ENCODE results near the gene CHRDL2. TPM values are rescaled to one million over a fixed set of nuclear protein-coding genes. Genes with fewer than 3 reads are reported as not detected.

The CHRDL2 gene
- total and polyA plus RNA-seq, 2 of the 4 experiments (the other 2 are of a cell fraction), result 0.80 TPM; not detected in 1

DNA sequence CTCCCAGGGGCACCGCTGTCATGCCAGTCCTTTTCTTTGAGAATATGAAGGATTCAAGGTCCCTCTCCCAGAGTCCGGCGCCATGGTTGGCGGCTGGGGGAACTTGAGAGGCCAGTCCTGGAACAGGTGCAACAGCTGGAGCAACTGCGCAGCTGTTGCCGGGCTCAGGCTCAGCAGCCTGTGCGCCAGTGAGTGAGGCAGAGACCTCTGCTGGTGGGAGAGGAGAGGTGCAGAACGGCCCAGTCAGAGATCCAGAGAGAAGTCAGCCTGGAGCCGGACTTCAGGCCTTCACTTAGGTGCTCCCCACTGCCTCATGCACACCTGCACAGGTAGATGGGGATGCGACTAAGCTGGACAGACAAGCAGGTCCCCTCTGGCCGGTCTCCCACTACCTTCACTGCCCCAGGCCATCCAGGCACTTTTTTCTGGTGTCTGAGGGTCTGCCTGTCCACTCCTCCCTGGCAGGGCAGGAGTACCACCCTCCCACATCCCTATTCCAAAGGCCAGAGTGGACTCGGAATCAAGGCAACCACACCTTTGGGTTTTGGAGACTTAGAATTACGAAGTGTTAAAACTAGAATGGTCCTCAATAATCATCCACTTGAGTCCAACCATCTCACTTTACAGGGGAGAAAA is 4.6 kb downstream of the CHRDL2 start (continued):
- TF ChIP-seq MXI1 (IDR thresholded peaks at IDR 0.05; ENCODE audit: borderline replicate concordance, low read depth, low read length), result no peak
- TF ChIP-seq FOS (IDR thresholded peaks at IDR 0.05; ENCODE audit: low read depth, low read length), result no peak
- TF ChIP-seq CHD1 (IDR thresholded peaks at IDR 0.05; ENCODE audit: low read depth, low read length), result no peak

DNA sequence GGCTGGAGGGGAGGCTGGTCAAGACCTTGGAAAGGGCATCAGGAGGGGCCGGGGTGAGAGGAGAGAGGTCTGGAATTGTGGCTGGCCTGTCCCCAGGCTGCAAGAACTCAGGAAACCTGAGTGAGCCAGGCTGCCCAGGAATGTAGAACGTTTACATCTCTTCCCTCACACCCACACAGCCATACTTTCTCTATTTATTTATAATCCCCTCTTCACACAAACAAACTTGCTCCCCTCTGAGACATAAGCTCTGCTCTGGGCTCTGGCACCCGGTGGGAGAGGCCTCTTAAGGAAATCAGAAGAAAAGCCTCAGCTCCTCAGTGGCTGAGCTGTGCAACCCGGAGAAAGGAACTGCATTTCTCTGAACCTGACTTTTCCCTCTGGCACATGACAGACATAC is 5.5 kb downstream of the CHRDL2 start:
- H3K9me1 ChIP-seq (ENCODE audit: insufficient read depth, low read length), result peaks cover 14% of the 10 kb centered on the region
- no CpG with 5 or more reads among the region's 4 CpGs for WGBS, 2 experiments (ENCODE audit: extremely low coverage in 2 of 2, insufficient read length in 1 of 2)
- peak overlapping the region; percentile 22 to 83; a peak in 3 of 4 replicates for H4K8ac ChIP-seq (ENCODE audit: low read depth in 2 of 2, low read length in 2 of 2)
- no peaks in the 10 kb centered on the region for H3K9me3 ChIP-seq (ENCODE audit: control insufficient read depth, insufficient read depth, low read length)
- H4K91ac ChIP-seq (ENCODE audit: insufficient read depth, low read depth, low read length), result peak overlapping the region; percentile 89
- POLR2A ChIA-PET (ENCODE audit: unreplicated experiment), result no interaction called here
- H4K20me1 ChIP-seq (ENCODE audit: insufficient read depth, low read length), result no peaks in the 10 kb centered on the region
- 0 out of 2 replicates have a peak overlapping the region, but pooled peaks have one; percentile 18 for H3K56ac ChIP-seq (ENCODE audit: extremely low read depth, insufficient read depth, low read length)
- peak overlapping the region; percentile 35; the same call in 1 of the 2 replicates for H3K4me2 ChIP-seq (ENCODE audit: low read depth, low read length)
- CTCF ChIA-PET, result interaction anchor here (0.9 to 7.4 kb wide), 9 partner anchors 9 to 272 kb away, joined by 4 to 66 read pairs (median 6); no protein-coding TSS in a partner anchor
- DNase-seq (peak; percentile 92), ATAC-seq (ENCODE audit: low read depth) (peak; percentile 71)
- H3K4ac ChIP-seq (ENCODE audit: low read depth, low read length), result peak overlapping the region; percentile 97
- H3K79me1 ChIP-seq (ENCODE audit: low read depth in 1 of 2, low read length in 2 of 2), result no peaks in the 10 kb centered on the region
- peak overlapping the region; percentile 81 for H2BK5ac ChIP-seq (ENCODE audit: low read depth, low read length, poor library complexity, severe bottlenecking)
- in situ Hi-C loops (cut with MboI; ENCODE audit: low sequenced_read_pairs), result loop anchor here (5.0 kb wide), 2 partner anchors 113 to 268 kb away; no protein-coding TSS in a partner anchor
- peak overlapping the region; percentile 14; the same call in 1 of the 2 replicates for H3K9ac ChIP-seq (ENCODE audit: low read depth, low read length)
- H3K36me3 ChIP-seq (ENCODE audit: control insufficient read depth, insufficient read depth, low read length), result no peaks in the 10 kb centered on the region
- H4K5ac ChIP-seq (ENCODE audit: low read depth, low read length), result peak overlapping the region; percentile 97
- H3K14ac ChIP-seq (replicated peaks; ENCODE audit: low read depth, low read length), result peak overlapping the region; percentile 89
- no peak overlapping the region for H3K4me3 ChIP-seq (ENCODE audit: insufficient read depth, low read depth, low read length)
- peak overlapping the region; percentile 98 for H2BK120ac ChIP-seq (ENCODE audit: low read depth, low read length)
- H2AK5ac ChIP-seq (ENCODE audit: low read depth, low read length), result peak overlapping the region; percentile 49; the same call in 1 of the 2 replicates
- peak overlapping the region; percentile 69 for H3K27ac ChIP-seq (ENCODE audit: insufficient read depth, low read length)
- BruUV-seq (replicated peaks), result no TSS peak
- peak overlapping the region; percentile 28; the same call in 1 of the 2 replicates for H3K23ac ChIP-seq (ENCODE audit: low read depth, low read length)
- peaks cover 26% of the 10 kb centered on the region for H3K27me3 ChIP-seq (ENCODE audit: control insufficient read depth, insufficient read depth, low read length)
- peaks cover 30% of the 10 kb centered on the region for H3K4me1 ChIP-seq (ENCODE audit: control insufficient read depth, insufficient read depth, low read length)
- H2AK9ac ChIP-seq (replicated peaks; ENCODE audit: low read depth, low read length, poor library complexity), result no peak overlapping the region
- peak overlapping the region; percentile 55; the same call in 1 of the 3 replicates for H2BK15ac ChIP-seq (ENCODE audit: low read depth, low read length)
- dilution Hi-C loops (cut with HindIII; ENCODE audit: low sequenced_read_pairs, unreplicated experiment), result loop anchor here (25.0 kb wide), 1 partner anchor 113 kb away; no protein-coding TSS in a partner anchor
- peak overlapping the region; percentile 96 for H3K18ac ChIP-seq (ENCODE audit: low read depth, low read length)
- no peak overlapping the region for H2AFZ ChIP-seq (replicated peaks; ENCODE audit: low read length, poor library complexity)
- H2BK20ac ChIP-seq (ENCODE audit: low read depth, low read length), result peak overlapping the region; percentile 100
- no peak for TF ChIP-seq FOS (IDR thresholded peaks at IDR 0.05; ENCODE audit: low read depth, low read length)
- peak; percentile 79 for TF ChIP-seq BHLHE40 (IDR thresholded peaks at IDR 0.05; ENCODE audit: low read depth, low read length)
- TF ChIP-seq RCOR1 (IDR thresholded peaks at IDR 0.05; ENCODE audit: insufficient replicate concordance, low read length), result peak; percentile 70
- TF ChIP-seq SMC3 (IDR thresholded peaks at IDR 0.05; ENCODE audit: low read depth, low read length), result peak; percentile 32; the same call in 1 of the 2 replicates
- TF ChIP-seq RAD21 (IDR thresholded peaks at IDR 0.05; ENCODE audit: low read length), result peak; percentile 13; the same call in 1 of the 2 replicates
- intact Hi-C loops (cut with micrococcal nuclease), result loop anchor here (1.0 to 5.0 kb wide), 7 partner anchors 23 to 272 kb away; partner anchors contain the start of gene POLD3
